RWPE2 (cell line): ENCODE measurements around the gene NECTIN2.

ENCODE experiments used
- ATAC-seq: fragments of 200-7000 bp; cut with Tn5 transposase; 3 replicates; pipeline ENCODE4 v1.9.1; 2021; ENCODE audit warnings: low read depth
- DNase-seq: peaks from one replicate; pipeline ENCODE4 v3.0.0-alpha.2; 2020; ENCODE audit warnings: low spot score
- H3K27ac ChIP-seq: fragments of 450-650 bp; 2 replicates; pipeline ENCODE4 v1.5.1; 2017; ENCODE audit warnings: mild to moderate bottlenecking; ENCODE audit not compliant: poor library complexity, severe bottlenecking
- H3K27me3 ChIP-seq: fragments of 250-450 bp; sonication (Bioruptor Pico); 2 replicates; pipeline ENCODE4 v1.5.1; 2021; ENCODE audit warnings: mild to moderate bottlenecking, moderate library complexity; ENCODE audit not compliant: insufficient read depth, poor library complexity, severe bottlenecking
- H3K36me3 ChIP-seq: fragments of 250-450 bp; sonication (Bioruptor Pico); 2 replicates; pipeline ENCODE4 v1.5.1; 2020; ENCODE audit warnings: low read depth, mild to moderate bottlenecking, moderate library complexity
- H3K4me1 ChIP-seq: fragments of 250-450 bp; sonication (Bioruptor Pico); 2 replicates; pipeline ENCODE4 v1.5.1; 2021; ENCODE audit warnings: mild to moderate bottlenecking, moderate library complexity; ENCODE audit not compliant: insufficient read depth, poor library complexity, severe bottlenecking
- H3K4me3 ChIP-seq: fragments of 250-450 bp; sonication (Bioruptor Pico); 2 replicates; pipeline ENCODE4 v1.5.1; 2021; ENCODE audit warnings: mild to moderate bottlenecking, moderate library complexity; ENCODE audit not compliant: severe bottlenecking
- H3K9me3 ChIP-seq: fragments of 250-450 bp; sonication (Bioruptor Pico); 2 replicates; pipeline ENCODE4 v1.5.1; 2021; ENCODE audit warnings: mild to moderate bottlenecking, moderate library complexity; ENCODE audit not compliant: severe bottlenecking
- CTCF ChIP-seq: fragments of 450-650 bp; IDR thresholded peaks from one replicate; pipeline ENCODE4 v1.5.1; 2017; ENCODE audit warnings: mild to moderate bottlenecking, moderate library complexity; ENCODE audit not compliant: poor library complexity, severe bottlenecking

Gene NECTIN2

GRCh38 chr19:44845612-44846454, at the start of gene NECTIN2:
NECTIN2 (plus strand) TSS chr19:44846297; CDS start chr19:44846526, 229 bp downstream.
- no peaks in the 10 kb centered on the region for H3K36me3 ChIP-seq
- TF ChIP-seq CTCF: peak; percentile 9
- no peaks in the 10 kb centered on the region for H3K4me1 ChIP-seq
- ATAC-seq: peak; percentile 50
- no peaks in the 10 kb centered on the region for H3K27me3 ChIP-seq
- peak within 1 kb of the TSS; percentile 73 for H3K27ac ChIP-seq
- DNase-seq: peak; percentile 99
- H3K4me3 ChIP-seq: peak within 1 kb of the TSS; percentile 100
- H3K9me3 ChIP-seq: no peaks in the 10 kb centered on the region

GRCh38 chr19:44796701-44797115, 49.4 kb upstream of the NECTIN2 start:
- no peak for ATAC-seq
- no peak overlapping the region for H3K27ac ChIP-seq
- peaks cover 50% of the 10 kb centered on the region for H3K36me3 ChIP-seq
- H3K27me3 ChIP-seq: no peaks in the 10 kb centered on the region
- no peaks in the 10 kb centered on the region for H3K4me1 ChIP-seq
- no peak for TF ChIP-seq CTCF
- H3K4me3 ChIP-seq: no peak overlapping the region
- H3K9me3 ChIP-seq: no peaks in the 10 kb centered on the region
- DNase-seq: no peak

- no peaks in the 10 kb centered on the region for H3K27me3 ChIP-seq
- H3K36me3 ChIP-seq: peaks cover 27% of the 10 kb centered on the region
- no peaks in the 10 kb centered on the region for H3K4me1 ChIP-seq
- H3K4me3 ChIP-seq: no peak overlapping the region
- no peak overlapping the region for H3K27ac ChIP-seq
- ATAC-seq (no peak; the same call in 2 of the 3 replicates), DNase-seq (no peak)
- no peaks in the 10 kb centered on the region for H3K9me3 ChIP-seq
- TF ChIP-seq CTCF: no peak
These were observed 46.3 kb upstream of the NECTIN2 start for GRCh38 chr19:44799627-44800346.

GRCh38 chr19:44800461-44800860, 45.6 kb upstream of the NECTIN2 start:
- DNase-seq (peak; percentile 81), ATAC-seq (peak; percentile 90)
- no peak overlapping the region for H3K27ac ChIP-seq
- H3K4me1 ChIP-seq: no peaks in the 10 kb centered on the region
- H3K27me3 ChIP-seq: no peaks in the 10 kb centered on the region
- no peak overlapping the region for H3K4me3 ChIP-seq
- H3K36me3 ChIP-seq: peaks cover 27% of the 10 kb centered on the region
- TF ChIP-seq CTCF: peak; percentile 72
- no peaks in the 10 kb centered on the region for H3K9me3 ChIP-seq
